GM12801 (cell line): ENCODE results near the gene EML1.

Source experiments
- CTCF ChIP-seq: IDR thresholded peaks from one replicate; pipeline ENCODE4 v1.5.1; 2011; ENCODE audit warnings: control low read depth; ENCODE audit not compliant: insufficient read length; ENCODE audit errors: extremely low read depth

EML1 gene

GRCh38 chr14:99753225-99754140 lies 39.7 kb upstream of the EML1 start:
- TF ChIP-seq CTCF: no peak

GRCh38 chr14:99754141-99755067 lies 38.8 kb upstream of the EML1 start:
- TF ChIP-seq CTCF: no peak

- TF ChIP-seq CTCF: no peak
Observed at GRCh38 chr14:99755068-99755405, 38.2 kb upstream of the EML1 start.

- no peak for TF ChIP-seq CTCF
Observed at GRCh38 chr14:99755629-99756603, 37.3 kb upstream of the EML1 start.

GRCh38 chr14:99756796-99757195 lies 36.4 kb upstream of the EML1 start:
- no peak for TF ChIP-seq CTCF

- TF ChIP-seq CTCF: no peak
Observed at GRCh38 chr14:99757331-99758070, 35.7 kb upstream of the EML1 start.
